Panc1 (cell line): ENCODE data around the gene PROS1. TPM values are rescaled to one million over a fixed set of nuclear protein-coding genes. Genes with fewer than 3 reads are reported as not detected.

ENCODE experiments used
- ATAC-seq: fragments of 200-7000 bp; cut with Tn5 transposase; 2 replicates; pipeline ENCODE4 v1.9.1; 2020; ENCODE audit warnings: mild to moderate bottlenecking, moderate library complexity
- BruUV-seq: library from RNA; stranded (reverse); fragments of 400-500 nt; replicated peaks from 2 replicates; lab custom pipeline; 2021; lab: Mats Ljungman, UMichigan
- CTCF ChIA-PET: fragments of 300-600 bp; sonication (Branson Sonifier 250); formaldehyde crosslinking; loops from one replicate; lab custom pipeline; 2022; ENCODE audit warnings: antibody characterized with exemption; lab: Charles Lee
- POLR2A ChIA-PET: fragments of 300-600 bp; sonication (Branson Sonifier 250); formaldehyde crosslinking; loops from one replicate; lab custom pipeline; 2022; ENCODE audit warnings: antibody characterized with exemption; lab: Charles Lee
- DNase-seq: peaks from one replicate; pipeline ENCODE4 v3.0.0-alpha.2; 2010; ENCODE audit warnings: low read depth, low spot score
- H3K27ac ChIP-seq: 2 replicates; pipeline ENCODE4 v1.5.1; 2011; ENCODE audit warnings: mild to moderate bottlenecking, low read length, inconsistent platforms
- H3K27me3 ChIP-seq: fragments of 200-500 bp; sonication (Bioruptor generic); 2 replicates; pipeline ENCODE4 v1.6.0; 2014; ENCODE audit warnings: low read length, inconsistent platforms; ENCODE audit not compliant: control insufficient read depth, insufficient read depth
- H3K36me3 ChIP-seq: fragments of 200-500 bp; sonication (Bioruptor generic); 2 replicates; pipeline ENCODE4 v1.5.1; 2014; ENCODE audit warnings: inconsistent platforms, mild to moderate bottlenecking, low read length, moderate library complexity; ENCODE audit not compliant: control insufficient read depth, insufficient read depth
- H3K4me1 ChIP-seq: 2 replicates; pipeline ENCODE4 v1.5.1; 2011; ENCODE audit warnings: inconsistent platforms, mild to moderate bottlenecking, low read length, moderate library complexity; ENCODE audit not compliant: control insufficient read depth, insufficient read depth
- H3K4me3 ChIP-seq, 2 experiments: 2 replicates each; pipeline ENCODE4 v1.5.1; 2011 to 2012; ENCODE audit warnings: low read depth in 2 of 2, low read length in 2 of 2, mild to moderate bottlenecking in 2 of 2, inconsistent platforms in 1 of 2, moderate library complexity in 1 of 2
- H3K9me3 ChIP-seq: fragments of 200-500 bp; sonication (Bioruptor generic); 2 replicates; pipeline ENCODE4 v1.5.1; 2014; ENCODE audit warnings: low read depth, mild to moderate bottlenecking, inconsistent platforms, low read length, moderate library complexity; ENCODE audit not compliant: control insufficient read depth, insufficient read depth
- CTCF ChIP-seq: fragments of 450-650 bp; IDR thresholded peaks from 2 replicates; pipeline ENCODE4 v1.5.1; 2017; ENCODE audit warnings: mild to moderate bottlenecking
- POLR2AphosphoS5 ChIP-seq: IDR thresholded peaks from 2 replicates; pipeline ENCODE4 v1.6.1; 2012; ENCODE audit warnings: mild to moderate bottlenecking, low read depth, low read length, moderate library complexity
- SIN3A ChIP-seq: IDR thresholded peaks from 2 replicates; pipeline ENCODE4 v1.6.1; 2012; ENCODE audit warnings: low read depth, mild to moderate bottlenecking, low read length, moderate library complexity, borderline replicate concordance; ENCODE audit not compliant: insufficient read depth
- TCF7L2 ChIP-seq: IDR thresholded peaks from 2 replicates; pipeline ENCODE4 v1.6.1; 2011; ENCODE audit warnings: mild to moderate bottlenecking, low read depth, low read length, inconsistent platforms
- in situ Hi-C: cut with HindIII; loops from 2 replicates; pipeline ENCODE4 v1.10.0; 2016; ENCODE audit warnings: low sequenced_read_pairs, low pct_unique_long_range_greater_than_20kb
- intact Hi-C: fragments of 100-400 bp; cut with micrococcal nuclease; formaldehyde crosslinking; loops from one replicate; pipeline ENCODE4 v1.10.0; 2022; ENCODE audit not compliant: unreplicated experiment
- total RNA-seq: library from RNA; stranded (reverse); gene quantifications from one replicate; pipeline ENCODE4 v1.2.1, GENCODE V29; 2021; ENCODE audit not compliant: unreplicated experiment
- TF ChIP-seq, protein P1 (sequence below), 2 experiments: IDR thresholded peaks; 2 replicates each; pipeline ENCODE4 v1.6.1; 2011 to 2012; ENCODE audit warnings: low read depth in 2 of 2, control low read depth in 1 of 2, low read length in 1 of 2, mild to moderate bottlenecking in 1 of 2, moderate library complexity in 1 of 2; ENCODE audit not compliant: insufficient read depth in 1 of 2

PROS1 gene
- total RNA-seq, 1 experiment from 2014 or later: 16.8 TPM

- ChIA-PET POLR2A (no interaction called here), CTCF (no interaction called here)
- DNase-seq (no peak), ATAC-seq (no peak)
- H3K27me3 ChIP-seq: no peaks in the 10 kb centered on the region
- H3K36me3 ChIP-seq: no peaks in the 10 kb centered on the region
- in situ Hi-C loops (no loop called here), intact Hi-C loops (no loop called here)
- H3K4me1 ChIP-seq: no peaks in the 10 kb centered on the region
- TF ChIP-seq, protein P1, sequence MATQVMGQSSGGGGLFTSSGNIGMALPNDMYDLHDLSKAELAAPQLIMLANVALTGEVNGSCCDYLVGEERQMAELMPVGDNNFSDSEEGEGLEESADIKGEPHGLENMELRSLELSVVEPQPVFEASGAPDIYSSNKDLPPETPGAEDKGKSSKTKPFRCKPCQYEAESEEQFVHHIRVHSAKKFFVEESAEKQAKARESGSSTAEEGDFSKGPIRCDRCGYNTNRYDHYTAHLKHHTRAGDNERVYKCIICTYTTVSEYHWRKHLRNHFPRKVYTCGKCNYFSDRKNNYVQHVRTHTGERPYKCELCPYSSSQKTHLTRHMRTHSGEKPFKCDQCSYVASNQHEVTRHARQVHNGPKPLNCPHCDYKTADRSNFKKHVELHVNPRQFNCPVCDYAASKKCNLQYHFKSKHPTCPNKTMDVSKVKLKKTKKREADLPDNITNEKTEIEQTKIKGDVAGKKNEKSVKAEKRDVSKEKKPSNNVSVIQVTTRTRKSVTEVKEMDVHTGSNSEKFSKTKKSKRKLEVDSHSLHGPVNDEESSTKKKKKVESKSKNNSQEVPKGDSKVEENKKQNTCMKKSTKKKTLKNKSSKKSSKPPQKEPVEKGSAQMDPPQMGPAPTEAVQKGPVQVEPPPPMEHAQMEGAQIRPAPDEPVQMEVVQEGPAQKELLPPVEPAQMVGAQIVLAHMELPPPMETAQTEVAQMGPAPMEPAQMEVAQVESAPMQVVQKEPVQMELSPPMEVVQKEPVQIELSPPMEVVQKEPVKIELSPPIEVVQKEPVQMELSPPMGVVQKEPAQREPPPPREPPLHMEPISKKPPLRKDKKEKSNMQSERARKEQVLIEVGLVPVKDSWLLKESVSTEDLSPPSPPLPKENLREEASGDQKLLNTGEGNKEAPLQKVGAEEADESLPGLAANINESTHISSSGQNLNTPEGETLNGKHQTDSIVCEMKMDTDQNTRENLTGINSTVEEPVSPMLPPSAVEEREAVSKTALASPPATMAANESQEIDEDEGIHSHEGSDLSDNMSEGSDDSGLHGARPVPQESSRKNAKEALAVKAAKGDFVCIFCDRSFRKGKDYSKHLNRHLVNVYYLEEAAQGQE (IDR thresholded peaks at IDR 0.05; ENCODE audit: insufficient read depth in 1 of 2, low read depth in 2 of 2, low read length in 1 of 2): no peak
- no peak for TF ChIP-seq SIN3A
- H3K9me3 ChIP-seq: no peaks in the 10 kb centered on the region
- H3K27ac ChIP-seq: no peak overlapping the region
- no TSS peak for BruUV-seq
- no peak overlapping the region for H3K4me3 ChIP-seq
Measured at GRCh38 chr3:94001191-94001590, 27.5 kb upstream of the PROS1 start.

- BruUV-seq: no TSS peak
- Histone ChIP-seq H3K36me3 (no peaks in the 10 kb centered on the region), H3K4me1 (no peaks in the 10 kb centered on the region), H3K4me3 (no peak overlapping the region), H3K9me3 (no peaks in the 10 kb centered on the region), H3K27me3 (no peaks in the 10 kb centered on the region), H3K27ac (no peak overlapping the region)
- CTCF ChIA-PET: no interaction called here
- in situ Hi-C loops: no loop called here
- ATAC-seq: no peak
- no peak for DNase-seq
- POLR2A ChIA-PET: no interaction called here
- TF ChIP-seq POLR2AphosphoS5 (no peak), CTCF (no peak), SIN3A (no peak), TCF7L2 (no peak)
- TF ChIP-seq, protein P1 (IDR thresholded peaks at IDR 0.05; ENCODE audit: insufficient read depth in 1 of 2, low read depth in 2 of 2, low read length in 1 of 2): no peak
- intact Hi-C loops: no loop called here
Measured at GRCh38 chr3:93994056-93994455, 20.4 kb upstream of the PROS1 start.
